ENCODE measurements around the gene MRPL42. TPM values are rescaled to one million over a fixed set of nuclear protein-coding genes. Genes with fewer than 3 reads are reported as not detected.
A peak's percentile ranks its signal among the peaks of the same experiment; 100 is the strongest.

MRPL42 gene
- total RNA-seq, 1 experiment from 2014 or later, result 121 TPM

DNA sequence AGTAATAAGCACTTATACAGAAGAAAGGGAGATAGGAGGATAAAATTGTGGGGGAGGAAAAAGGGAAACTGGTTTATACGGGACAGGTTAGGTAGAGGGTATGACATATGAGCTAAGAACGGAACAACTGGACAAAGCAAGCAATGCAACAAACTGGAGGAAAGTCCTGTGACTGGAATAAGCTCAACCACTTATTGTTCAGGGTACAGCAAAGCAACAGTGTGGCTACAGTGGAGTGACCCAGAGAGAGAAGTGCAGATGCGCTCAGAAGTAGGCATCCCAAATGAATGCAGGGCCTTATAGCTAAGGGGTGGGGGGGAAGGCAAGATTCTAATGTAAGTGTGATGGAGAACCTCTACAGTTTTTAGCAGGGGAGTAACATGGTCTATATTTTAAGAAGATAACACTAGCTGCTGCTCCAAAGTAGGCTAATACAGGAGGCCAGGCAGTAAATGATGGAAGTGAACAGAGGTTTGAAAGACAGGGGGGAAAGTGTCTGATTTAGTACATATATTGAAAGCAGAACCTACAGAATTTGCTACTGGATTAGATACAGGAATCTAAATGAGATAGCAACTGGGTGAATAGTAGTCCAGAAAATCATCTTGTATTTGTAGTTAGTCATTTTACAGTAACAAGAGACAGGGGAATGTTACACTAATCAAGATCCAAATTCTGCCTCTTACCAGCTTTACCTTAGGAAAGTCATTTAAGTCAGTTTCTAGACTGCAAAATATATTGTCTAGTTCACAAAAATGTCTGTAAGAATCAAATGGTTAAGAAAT lies 28.9 kb upstream of the MRPL42 start:
- DNase-seq (ENCODE audit: low spot score) (no peak), ATAC-seq (no peak)
- Mint-ChIP-seq H3K4me1 (peaks cover 54% of the 10 kb centered on the region), H3K27me3 (ENCODE audit: low read depth) (no peaks in the 10 kb centered on the region), H3K27ac (peak overlapping the region; percentile 37; the same call in 1 of the 2 replicates), H3K9me3 (no peaks in the 10 kb centered on the region), H3K36me3 (no peaks in the 10 kb centered on the region), H3K4me3 (peak overlapping the region; percentile 6; the same call in 1 of the 2 replicates)
- TF ChIP-seq RORB (CRISPR knock-in tag; IDR thresholded peaks at IDR 0.05), result no peak
- TF ChIP-seq, protein P1, sequence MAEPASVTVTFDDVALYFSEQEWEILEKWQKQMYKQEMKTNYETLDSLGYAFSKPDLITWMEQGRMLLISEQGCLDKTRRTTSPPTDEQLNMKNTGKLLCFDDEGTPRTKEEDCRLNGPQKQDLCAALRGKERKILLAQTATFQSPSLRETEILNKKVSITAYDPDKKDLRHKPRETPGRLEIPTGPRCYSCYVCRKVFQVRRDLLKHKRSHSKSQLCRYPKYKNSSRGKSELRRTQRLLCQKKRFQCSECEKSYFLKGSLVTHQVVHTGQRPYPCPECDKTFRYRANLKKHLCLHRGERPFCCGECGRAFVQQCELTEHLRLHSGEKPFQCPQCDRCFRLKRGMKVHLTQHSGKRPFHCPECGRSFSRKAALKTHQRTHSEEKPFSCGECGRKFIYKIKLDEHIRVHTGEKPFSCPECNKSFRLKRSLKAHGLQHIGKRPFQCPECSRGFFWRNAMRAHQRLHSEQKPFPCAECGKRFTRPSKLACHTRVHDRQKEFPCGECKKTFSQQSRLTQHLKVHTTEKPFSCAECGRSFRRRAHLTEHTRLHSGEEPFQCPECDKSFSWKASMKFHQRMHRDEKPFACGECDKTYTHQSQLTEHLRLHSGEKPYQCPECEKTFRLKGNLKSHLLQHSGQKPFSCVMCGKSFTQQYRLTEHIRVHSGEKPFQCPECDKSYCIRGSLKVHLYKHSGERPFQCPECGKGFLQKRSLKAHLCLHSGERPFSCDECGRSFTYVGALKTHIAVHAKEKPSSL (CRISPR knock-in tag; conservative IDR thresholded peaks at IDR 0.05), result no peak
- TF ChIP-seq NFE2L1 (CRISPR knock-in tag; IDR thresholded peaks at IDR 0.05), result no peak
- no peak for TF ChIP-seq TEAD1 (CRISPR knock-in tag; IDR thresholded peaks at IDR 0.05)
- TF ChIP-seq OVOL2 (CRISPR knock-in tag; IDR thresholded peaks at IDR 0.05; ENCODE audit: borderline replicate concordance), result no peak
- TF ChIP-seq MAX (CRISPR knock-in tag; IDR thresholded peaks at IDR 0.05), result no peak
- no peak for TF ChIP-seq SP1 (CRISPR knock-in tag; conservative IDR thresholded peaks at IDR 0.05)
- no peak for TF ChIP-seq NFATC4 (CRISPR knock-in tag; IDR thresholded peaks at IDR 0.05)
- no peak for TF ChIP-seq E2F1 (CRISPR knock-in tag; IDR thresholded peaks at IDR 0.05)
- TF ChIP-seq ZNF317 (CRISPR knock-in tag; IDR thresholded peaks at IDR 0.05; ENCODE audit: borderline replicate concordance, low read depth), result no peak
- TF ChIP-seq, protein P2, sequence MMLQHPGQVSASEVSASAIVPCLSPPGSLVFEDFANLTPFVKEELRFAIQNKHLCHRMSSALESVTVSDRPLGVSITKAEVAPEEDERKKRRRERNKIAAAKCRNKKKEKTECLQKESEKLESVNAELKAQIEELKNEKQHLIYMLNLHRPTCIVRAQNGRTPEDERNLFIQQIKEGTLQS (CRISPR knock-in tag; conservative IDR thresholded peaks at IDR 0.05), result no peak
- TF ChIP-seq, protein P3, sequence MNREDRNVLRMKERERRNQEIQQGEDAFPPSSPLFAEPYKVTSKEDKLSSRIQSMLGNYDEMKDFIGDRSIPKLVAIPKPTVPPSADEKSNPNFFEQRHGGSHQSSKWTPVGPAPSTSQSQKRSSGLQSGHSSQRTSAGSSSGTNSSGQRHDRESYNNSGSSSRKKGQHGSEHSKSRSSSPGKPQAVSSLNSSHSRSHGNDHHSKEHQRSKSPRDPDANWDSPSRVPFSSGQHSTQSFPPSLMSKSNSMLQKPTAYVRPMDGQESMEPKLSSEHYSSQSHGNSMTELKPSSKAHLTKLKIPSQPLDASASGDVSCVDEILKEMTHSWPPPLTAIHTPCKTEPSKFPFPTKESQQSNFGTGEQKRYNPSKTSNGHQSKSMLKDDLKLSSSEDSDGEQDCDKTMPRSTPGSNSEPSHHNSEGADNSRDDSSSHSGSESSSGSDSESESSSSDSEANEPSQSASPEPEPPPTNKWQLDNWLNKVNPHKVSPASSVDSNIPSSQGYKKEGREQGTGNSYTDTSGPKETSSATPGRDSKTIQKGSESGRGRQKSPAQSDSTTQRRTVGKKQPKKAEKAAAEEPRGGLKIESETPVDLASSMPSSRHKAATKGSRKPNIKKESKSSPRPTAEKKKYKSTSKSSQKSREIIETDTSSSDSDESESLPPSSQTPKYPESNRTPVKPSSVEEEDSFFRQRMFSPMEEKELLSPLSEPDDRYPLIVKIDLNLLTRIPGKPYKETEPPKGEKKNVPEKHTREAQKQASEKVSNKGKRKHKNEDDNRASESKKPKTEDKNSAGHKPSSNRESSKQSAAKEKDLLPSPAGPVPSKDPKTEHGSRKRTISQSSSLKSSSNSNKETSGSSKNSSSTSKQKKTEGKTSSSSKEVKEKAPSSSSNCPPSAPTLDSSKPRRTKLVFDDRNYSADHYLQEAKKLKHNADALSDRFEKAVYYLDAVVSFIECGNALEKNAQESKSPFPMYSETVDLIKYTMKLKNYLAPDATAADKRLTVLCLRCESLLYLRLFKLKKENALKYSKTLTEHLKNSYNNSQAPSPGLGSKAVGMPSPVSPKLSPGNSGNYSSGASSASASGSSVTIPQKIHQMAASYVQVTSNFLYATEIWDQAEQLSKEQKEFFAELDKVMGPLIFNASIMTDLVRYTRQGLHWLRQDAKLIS (CRISPR knock-in tag; IDR thresholded peaks at IDR 0.05; ENCODE audit: borderline replicate concordance), result no peak
- ChIA-PET POLR2A (interaction anchor here (0.6 kb wide), 2 partner anchors 614 to 1292 kb away, joined by 3 to 5 read pairs; no protein-coding TSS in a partner anchor), CTCF (interaction anchor here (1.4 kb wide), 1 partner anchor 19 kb away, joined by 4 read pairs; no protein-coding TSS in a partner anchor)

- H3K27me3 Mint-ChIP-seq (ENCODE audit: low read depth), result no peaks in the 10 kb centered on the region
- DNase-seq (ENCODE audit: low spot score) (no peak), ATAC-seq (no peak)
- POLR2A ChIA-PET, result no interaction called here
- H3K27ac Mint-ChIP-seq, result peak overlapping the region; percentile 90
- CTCF ChIA-PET, result no interaction called here
- no peaks in the 10 kb centered on the region for H3K9me3 Mint-ChIP-seq
- H3K4me1 Mint-ChIP-seq, result peaks cover 57% of the 10 kb centered on the region
- H3K36me3 Mint-ChIP-seq, result no peaks in the 10 kb centered on the region
- H3K4me3 Mint-ChIP-seq, result peak overlapping the region; percentile 93
- TF ChIP-seq MXD4 (CRISPR knock-in tag; IDR thresholded peaks at IDR 0.05; ENCODE audit: borderline replicate concordance), result no peak
- no peak for TF ChIP-seq EMX1 (CRISPR knock-in tag; IDR thresholded peaks at IDR 0.05)
- TF ChIP-seq, protein P4, sequence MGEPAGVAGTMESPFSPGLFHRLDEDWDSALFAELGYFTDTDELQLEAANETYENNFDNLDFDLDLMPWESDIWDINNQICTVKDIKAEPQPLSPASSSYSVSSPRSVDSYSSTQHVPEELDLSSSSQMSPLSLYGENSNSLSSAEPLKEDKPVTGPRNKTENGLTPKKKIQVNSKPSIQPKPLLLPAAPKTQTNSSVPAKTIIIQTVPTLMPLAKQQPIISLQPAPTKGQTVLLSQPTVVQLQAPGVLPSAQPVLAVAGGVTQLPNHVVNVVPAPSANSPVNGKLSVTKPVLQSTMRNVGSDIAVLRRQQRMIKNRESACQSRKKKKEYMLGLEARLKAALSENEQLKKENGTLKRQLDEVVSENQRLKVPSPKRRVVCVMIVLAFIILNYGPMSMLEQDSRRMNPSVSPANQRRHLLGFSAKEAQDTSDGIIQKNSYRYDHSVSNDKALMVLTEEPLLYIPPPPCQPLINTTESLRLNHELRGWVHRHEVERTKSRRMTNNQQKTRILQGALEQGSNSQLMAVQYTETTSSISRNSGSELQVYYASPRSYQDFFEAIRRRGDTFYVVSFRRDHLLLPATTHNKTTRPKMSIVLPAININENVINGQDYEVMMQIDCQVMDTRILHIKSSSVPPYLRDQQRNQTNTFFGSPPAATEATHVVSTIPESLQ (CRISPR knock-in tag; IDR thresholded peaks at IDR 0.05), result no peak
- TF ChIP-seq, protein P1 (CRISPR knock-in tag; conservative IDR thresholded peaks at IDR 0.05), result no peak
- TF ChIP-seq NFYB (CRISPR knock-in tag; conservative IDR thresholded peaks at IDR 0.05; ENCODE audit: low read depth), result no peak
- TF ChIP-seq MYBL2 (CRISPR knock-in tag; IDR thresholded peaks at IDR 0.05), result no peak
These were observed 27.1 kb upstream of the MRPL42 start for GRCh38 chr12:93440043-93440835.
